ENCODE measurements around the gene DOCK2. TPM values are rescaled to one million over a fixed set of nuclear protein-coding genes. Genes with fewer than 3 reads are reported as not detected.

The DOCK2 gene
- total RNA-seq, 1 experiment from 2014 or later: 1.4 TPM

GRCh38 chr5:170038241-170038640 is 401.2 kb downstream of the DOCK2 start:
- CTCF ChIA-PET: no interaction called here
- BruUV-seq (replicated peaks): no TSS peak

GRCh38 chr5:170039830-170040229 is 402.8 kb downstream of the DOCK2 start:
- Histone ChIP-seq H3K4me1 (ENCODE audit: control insufficient read depth, insufficient read depth, low read length) (no peaks in the 10 kb centered on the region), H3K27ac (ENCODE audit: low read length) (no peak overlapping the region), H3K36me3 (ENCODE audit: control insufficient read depth, insufficient read depth, low read length) (no peaks in the 10 kb centered on the region), H3K4me3 (ENCODE audit: low read depth in 2 of 2, low read length in 2 of 2) (no peak overlapping the region), H3K27me3 (ENCODE audit: control insufficient read depth, insufficient read depth, low read length) (no peaks in the 10 kb centered on the region), H3K9me3 (ENCODE audit: control insufficient read depth, insufficient read depth, low read depth, low read length) (no peaks in the 10 kb centered on the region)
- DNase-seq (ENCODE audit: low read depth, low spot score) (no peak), ATAC-seq (no peak)
- TF ChIP-seq, protein P1, sequence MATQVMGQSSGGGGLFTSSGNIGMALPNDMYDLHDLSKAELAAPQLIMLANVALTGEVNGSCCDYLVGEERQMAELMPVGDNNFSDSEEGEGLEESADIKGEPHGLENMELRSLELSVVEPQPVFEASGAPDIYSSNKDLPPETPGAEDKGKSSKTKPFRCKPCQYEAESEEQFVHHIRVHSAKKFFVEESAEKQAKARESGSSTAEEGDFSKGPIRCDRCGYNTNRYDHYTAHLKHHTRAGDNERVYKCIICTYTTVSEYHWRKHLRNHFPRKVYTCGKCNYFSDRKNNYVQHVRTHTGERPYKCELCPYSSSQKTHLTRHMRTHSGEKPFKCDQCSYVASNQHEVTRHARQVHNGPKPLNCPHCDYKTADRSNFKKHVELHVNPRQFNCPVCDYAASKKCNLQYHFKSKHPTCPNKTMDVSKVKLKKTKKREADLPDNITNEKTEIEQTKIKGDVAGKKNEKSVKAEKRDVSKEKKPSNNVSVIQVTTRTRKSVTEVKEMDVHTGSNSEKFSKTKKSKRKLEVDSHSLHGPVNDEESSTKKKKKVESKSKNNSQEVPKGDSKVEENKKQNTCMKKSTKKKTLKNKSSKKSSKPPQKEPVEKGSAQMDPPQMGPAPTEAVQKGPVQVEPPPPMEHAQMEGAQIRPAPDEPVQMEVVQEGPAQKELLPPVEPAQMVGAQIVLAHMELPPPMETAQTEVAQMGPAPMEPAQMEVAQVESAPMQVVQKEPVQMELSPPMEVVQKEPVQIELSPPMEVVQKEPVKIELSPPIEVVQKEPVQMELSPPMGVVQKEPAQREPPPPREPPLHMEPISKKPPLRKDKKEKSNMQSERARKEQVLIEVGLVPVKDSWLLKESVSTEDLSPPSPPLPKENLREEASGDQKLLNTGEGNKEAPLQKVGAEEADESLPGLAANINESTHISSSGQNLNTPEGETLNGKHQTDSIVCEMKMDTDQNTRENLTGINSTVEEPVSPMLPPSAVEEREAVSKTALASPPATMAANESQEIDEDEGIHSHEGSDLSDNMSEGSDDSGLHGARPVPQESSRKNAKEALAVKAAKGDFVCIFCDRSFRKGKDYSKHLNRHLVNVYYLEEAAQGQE (IDR thresholded peaks at IDR 0.05; ENCODE audit: insufficient read depth in 1 of 2, low read depth in 2 of 2, low read length in 1 of 2): no peak
- no peak for TF ChIP-seq TCF7L2 (IDR thresholded peaks at IDR 0.05; ENCODE audit: low read depth, low read length)
- in situ Hi-C loops (cut with HindIII; ENCODE audit: low pct_unique_long_range_greater_than_20kb, low sequenced_read_pairs) (no loop called here), intact Hi-C loops (cut with micrococcal nuclease; ENCODE audit: unreplicated experiment) (no loop called here)
- POLR2A ChIA-PET: no interaction called here
- BruUV-seq (replicated peaks): no TSS peak
- CTCF ChIA-PET: no interaction called here

More at GRCh38 chr5:170038241-170038640, 401.2 kb downstream of the DOCK2 start:
- H3K27me3 ChIP-seq (ENCODE audit: control insufficient read depth, insufficient read depth, low read length): no peaks in the 10 kb centered on the region
- no peak for DNase-seq (ENCODE audit: low read depth, low spot score)
- no peak overlapping the region for H3K27ac ChIP-seq (ENCODE audit: low read length)
- no peak for ATAC-seq
- in situ Hi-C loops (cut with HindIII; ENCODE audit: low pct_unique_long_range_greater_than_20kb, low sequenced_read_pairs): no loop called here
- intact Hi-C loops (cut with micrococcal nuclease; ENCODE audit: unreplicated experiment): no loop called here
- H3K36me3 ChIP-seq (ENCODE audit: control insufficient read depth, insufficient read depth, low read length): no peaks in the 10 kb centered on the region
- POLR2A ChIA-PET: no interaction called here
- no peak overlapping the region for H3K4me3 ChIP-seq (ENCODE audit: low read depth in 2 of 2, low read length in 2 of 2)
- no peaks in the 10 kb centered on the region for H3K9me3 ChIP-seq (ENCODE audit: control insufficient read depth, insufficient read depth, low read depth, low read length)
- TF ChIP-seq SIN3A (IDR thresholded peaks at IDR 0.05; ENCODE audit: borderline replicate concordance, insufficient read depth, low read depth, low read length) (no peak), CTCF (IDR thresholded peaks at IDR 0.05) (no peak), TCF7L2 (IDR thresholded peaks at IDR 0.05; ENCODE audit: low read depth, low read length) (no peak), POLR2AphosphoS5 (IDR thresholded peaks at IDR 0.05; ENCODE audit: low read depth, low read length) (no peak)
- TF ChIP-seq, protein P1 (IDR thresholded peaks at IDR 0.05; ENCODE audit: insufficient read depth in 1 of 2, low read depth in 2 of 2, low read length in 1 of 2): no peak
- no peaks in the 10 kb centered on the region for H3K4me1 ChIP-seq (ENCODE audit: control insufficient read depth, insufficient read depth, low read length)
